ENCODE measurements around the gene CXCL6.

CXCL6 gene

DNA sequence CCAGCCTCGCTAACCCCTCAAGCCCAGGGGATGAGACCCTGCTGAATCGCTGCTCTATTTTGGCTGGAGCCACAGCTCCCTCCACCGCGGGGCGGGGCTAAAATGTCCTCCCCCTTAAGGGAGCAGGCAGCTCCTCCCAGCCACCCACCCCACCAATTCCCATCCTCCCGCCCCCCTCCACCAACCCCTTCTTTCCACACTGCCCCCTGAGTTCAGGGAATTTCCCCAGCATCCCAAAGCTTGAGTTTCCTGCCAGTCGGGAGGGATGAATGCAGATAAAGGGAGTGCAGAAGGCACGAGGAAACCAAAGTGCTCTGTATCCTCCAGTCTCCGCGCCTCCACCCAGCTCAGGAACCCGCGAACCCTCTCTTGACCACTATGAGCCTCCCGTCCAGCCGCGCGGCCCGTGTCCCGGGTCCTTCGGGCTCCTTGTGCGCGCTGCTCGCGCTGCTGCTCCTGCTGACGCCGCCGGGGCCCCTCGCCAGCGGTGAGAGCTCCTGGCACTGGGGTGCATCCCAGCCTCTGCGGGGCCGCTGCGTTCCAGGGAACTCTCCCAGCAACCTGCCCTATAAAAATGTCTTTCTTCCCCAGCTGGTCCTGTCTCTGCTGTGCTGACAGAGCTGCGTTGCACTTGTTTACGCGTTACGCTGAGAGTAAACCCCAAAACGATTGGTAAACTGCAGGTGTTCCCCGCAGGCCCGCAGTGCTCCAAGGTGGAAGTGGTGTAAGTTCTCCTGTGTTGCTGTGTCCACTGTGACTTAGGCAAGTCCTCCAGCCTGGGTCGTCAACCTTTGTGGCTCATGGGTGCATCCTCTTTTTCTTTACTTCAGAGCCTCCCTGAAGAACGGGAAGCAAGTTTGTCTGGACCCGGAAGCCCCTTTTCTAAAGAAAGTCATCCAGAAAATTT is at the start of gene CXCL6:
CXCL6 (plus strand) TSS at position 306 of the 907 bp plus-strand sequence; CDS start at position 379, 73 bp downstream.
- DNase-seq (ENCODE audit: low read depth in 1 of 2, low spot score in 1 of 2): no peak

DNA sequence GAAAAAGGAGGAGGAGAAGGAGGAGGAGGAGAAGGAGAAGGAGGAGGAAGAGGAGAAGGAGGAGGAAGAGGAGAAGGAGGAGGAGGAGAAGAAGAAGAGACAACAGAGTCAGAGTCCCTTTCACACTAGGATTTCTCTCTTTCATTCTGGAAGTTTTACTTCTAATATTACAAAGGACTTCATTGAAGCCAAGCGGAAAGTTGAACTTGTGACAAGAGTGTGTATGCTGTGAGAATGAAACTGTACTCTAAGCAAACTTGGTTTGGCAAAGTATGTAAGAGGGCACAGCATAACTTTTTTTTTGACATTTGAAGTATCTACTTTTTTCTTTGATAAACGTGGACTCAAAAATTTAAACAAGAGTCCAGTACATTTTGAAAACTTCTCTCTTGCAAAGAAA is 48.1 kb upstream of the CXCL6 start:
- no peak for DNase-seq (ENCODE audit: low read depth in 1 of 2, low spot score in 1 of 2)

DNA sequence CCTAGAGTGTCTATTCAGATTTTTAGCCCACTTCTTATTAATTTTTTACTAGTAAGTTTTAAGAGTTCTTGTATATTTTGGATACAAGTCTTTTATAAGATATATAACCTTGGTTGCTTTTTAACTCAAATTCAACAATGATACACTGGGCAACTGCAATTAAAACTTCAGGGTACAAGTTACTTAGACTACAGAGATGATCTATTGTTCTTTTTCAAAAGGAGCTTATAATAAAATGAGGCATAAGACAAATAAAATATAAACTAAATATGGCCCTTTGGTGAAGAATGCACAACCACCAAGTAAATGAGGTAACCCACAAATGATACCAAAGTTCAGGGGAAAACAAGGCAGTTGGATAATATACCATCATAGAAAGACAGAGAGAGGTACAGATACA is 37.6 kb upstream of the CXCL6 start:
- no peak for DNase-seq (ENCODE audit: low read depth in 1 of 2, low spot score in 1 of 2)

DNA sequence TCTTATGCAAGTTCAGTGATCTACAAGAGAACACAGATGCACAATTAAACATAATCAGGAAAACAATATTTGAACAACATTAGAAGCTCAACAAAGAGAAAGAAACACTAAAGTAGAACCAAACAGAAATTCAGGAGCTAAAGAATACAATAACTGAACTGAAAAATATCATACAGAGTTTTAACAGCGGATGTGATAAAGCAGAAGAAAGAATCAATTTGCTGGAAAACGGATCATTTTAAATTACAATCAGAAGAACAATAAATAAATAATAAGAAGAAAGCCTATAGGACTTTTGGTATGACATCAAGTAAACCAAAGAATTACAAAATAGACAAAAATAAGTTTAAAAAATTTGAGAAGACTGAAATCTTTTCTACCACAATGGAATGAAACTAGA is 36.3 kb upstream of the CXCL6 start:
- no peak for DNase-seq (ENCODE audit: low read depth in 1 of 2, low spot score in 1 of 2)

DNA sequence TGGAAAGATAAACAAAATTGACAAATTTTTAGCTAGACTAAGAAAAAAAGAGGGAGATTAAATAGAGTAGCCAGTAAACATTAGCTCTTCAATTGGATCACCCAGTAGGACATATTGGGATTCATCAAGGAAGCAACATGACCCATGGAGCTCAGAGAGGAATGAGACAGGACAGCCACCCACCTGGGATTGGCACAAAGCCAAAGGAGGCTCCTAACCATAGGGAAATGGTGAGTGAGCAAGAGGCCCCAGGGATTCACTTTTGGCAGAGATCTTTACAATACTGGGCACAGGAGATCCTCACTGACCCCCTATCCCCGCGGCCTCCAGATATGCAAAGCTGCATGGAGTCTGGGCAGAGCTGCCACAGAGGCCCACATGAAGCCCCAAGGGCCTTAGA is 34.8 kb upstream of the CXCL6 start:
- no peak for DNase-seq (ENCODE audit: low read depth in 1 of 2, low spot score in 1 of 2)

DNA sequence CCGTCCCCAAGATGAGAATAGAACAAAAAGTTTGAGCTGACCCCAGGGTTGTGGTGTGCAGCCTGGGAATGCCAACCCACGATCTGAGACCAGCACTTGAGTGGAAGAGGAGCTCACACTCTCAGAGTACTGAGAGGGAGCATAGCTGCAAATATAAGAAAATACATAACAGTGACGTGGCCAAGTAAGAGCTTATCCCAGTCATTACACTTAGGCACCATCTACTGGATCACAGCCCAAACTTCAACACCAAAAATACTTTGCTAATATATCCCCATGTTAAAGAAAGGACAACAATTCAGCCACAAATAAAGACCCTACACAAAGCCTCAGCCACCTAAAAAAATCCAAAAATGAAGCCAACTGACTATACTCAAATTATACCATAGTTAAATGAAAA is 33.3 kb upstream of the CXCL6 start:
- DNase-seq (ENCODE audit: low read depth in 1 of 2, low spot score in 1 of 2): no peak

DNA sequence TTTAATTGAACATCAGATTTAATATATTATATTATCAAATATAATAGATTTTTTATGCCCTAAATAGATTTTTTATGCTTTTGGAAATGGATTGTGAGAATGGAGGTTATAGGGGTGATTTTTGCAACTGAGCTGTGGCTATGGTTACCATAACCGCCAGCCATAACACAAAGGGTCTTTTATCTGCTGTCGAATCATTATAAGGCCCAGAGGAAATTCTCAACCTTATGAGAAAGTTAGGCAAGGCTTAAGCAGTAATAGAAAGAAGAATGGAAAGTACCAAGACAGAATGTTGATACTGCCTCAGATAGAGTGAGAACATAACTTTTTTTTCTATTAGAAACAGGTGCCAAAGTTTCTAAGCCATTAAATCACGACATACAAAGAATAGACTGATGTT is 26.3 kb upstream of the CXCL6 start:
- DNase-seq (ENCODE audit: low read depth in 1 of 2, low spot score in 1 of 2): no peak

DNA sequence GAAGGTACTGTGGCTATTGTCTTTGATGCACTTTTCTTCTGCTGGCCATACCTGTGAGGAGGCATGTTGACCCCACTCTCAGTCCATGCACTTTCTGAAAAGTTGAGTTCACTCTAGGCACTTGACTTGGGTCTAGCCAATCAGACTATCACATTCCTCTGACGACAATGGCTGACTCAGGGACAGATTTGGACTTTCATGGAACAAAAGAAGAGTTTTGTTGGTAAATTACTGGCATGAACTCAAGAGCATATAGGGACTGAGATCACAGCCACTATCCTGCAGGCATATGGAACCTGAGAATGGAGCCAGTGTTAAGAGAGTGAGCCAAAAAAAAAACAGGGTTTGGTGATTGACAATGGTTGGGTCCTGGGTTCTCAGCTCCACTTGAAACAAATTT is 24.6 kb upstream of the CXCL6 start:
- DNase-seq (ENCODE audit: low read depth in 1 of 2, low spot score in 1 of 2): no peak

DNA sequence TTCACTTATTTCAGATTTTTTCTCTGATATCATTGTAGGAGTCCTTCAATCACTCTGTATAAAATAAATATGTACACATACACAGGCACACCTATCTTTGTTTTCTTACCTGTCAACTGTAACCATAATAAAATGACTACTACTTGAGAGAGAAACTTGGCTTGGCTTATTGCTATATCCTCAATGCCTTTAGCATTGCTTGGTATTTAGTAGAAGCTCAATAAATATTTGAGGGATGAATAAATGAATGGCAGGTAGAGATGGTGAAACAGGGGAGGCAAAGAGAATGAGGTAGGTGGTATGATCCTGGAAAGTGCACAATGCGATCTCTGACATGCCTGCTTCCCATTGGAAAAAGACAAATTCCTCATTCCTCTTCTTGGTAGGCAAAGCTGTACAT is 21.8 kb upstream of the CXCL6 start:
- DNase-seq (ENCODE audit: low read depth in 1 of 2, low spot score in 1 of 2): no peak

DNA sequence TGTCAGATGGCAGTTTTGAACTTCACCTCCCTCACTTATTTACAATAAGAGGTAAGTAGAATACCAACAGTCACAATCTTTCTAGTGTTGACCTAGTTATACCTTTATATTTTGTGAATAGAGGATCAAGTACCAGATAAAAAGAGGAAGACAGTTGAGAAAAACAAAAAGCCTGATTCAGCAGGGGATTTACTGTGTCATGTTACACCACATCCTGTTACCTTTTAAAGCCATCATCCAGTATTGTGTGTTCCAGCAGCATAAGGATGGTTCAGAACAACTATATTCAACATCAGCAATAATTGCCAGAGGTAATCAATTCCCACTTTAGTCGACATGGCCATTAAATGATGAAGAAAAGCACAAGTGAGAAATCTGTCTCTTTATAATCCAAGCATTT is 21.3 kb upstream of the CXCL6 start:
- no peak for DNase-seq (ENCODE audit: low read depth in 1 of 2, low spot score in 1 of 2)

DNA sequence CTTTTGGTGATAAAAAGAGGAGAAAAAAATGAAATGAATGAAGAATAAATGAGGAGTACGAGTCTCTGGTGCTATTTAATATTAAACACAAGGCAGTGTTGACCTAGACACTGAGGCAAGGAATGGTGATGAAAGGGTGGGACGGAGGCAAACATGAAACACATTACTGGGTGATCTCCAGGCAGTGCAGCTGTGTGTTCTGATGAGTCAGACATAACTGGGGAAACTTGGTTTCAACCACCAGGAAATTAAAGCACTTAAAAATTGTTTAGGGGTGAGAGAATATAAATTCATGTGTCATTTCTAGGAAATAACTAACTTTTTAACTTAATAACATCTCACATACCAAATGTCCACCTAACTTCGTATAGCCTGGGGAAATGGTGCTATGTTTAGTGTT is 19.7 kb upstream of the CXCL6 start:
- no peak for DNase-seq (ENCODE audit: low read depth in 1 of 2, low spot score in 1 of 2)

DNA sequence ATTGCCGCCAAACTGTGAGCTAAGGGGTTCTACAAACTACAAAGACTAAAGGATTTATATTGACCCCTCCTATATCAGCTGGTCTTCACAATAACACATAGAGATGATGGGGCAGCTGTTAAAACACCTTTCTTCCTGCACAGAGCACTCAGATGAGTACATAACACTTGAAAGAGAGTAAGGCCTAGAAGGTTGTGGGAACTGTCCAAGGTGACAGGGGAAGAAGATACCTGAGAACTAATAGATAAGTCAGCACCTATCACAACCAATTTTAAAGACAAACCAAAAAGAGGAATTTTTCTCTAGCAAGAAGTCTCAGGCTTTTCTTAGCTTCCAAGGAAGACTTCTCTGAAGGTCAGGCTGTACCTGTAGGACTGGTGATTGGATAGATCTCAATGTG is 19.1 kb upstream of the CXCL6 start:
- no peak for DNase-seq (ENCODE audit: low read depth in 1 of 2, low spot score in 1 of 2)

DNA sequence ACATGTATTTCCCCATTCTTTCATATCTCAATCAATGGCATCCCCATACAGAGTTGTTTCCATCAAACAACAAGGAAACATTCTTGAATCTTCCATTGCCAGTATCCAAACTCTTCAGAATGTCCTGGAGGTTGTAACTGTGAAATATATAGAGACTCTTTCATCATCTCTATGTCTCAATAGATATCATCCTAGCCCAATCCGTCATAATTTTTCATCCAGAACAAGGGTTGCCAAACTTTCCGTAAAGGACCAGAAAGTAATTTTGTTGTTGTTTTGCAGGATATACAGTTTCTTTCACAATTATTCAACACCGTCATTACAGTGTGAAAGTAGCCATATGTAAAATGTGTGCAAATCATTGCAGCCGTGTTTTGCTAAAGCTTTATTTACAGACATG is 15.2 kb upstream of the CXCL6 start:
- DNase-seq (ENCODE audit: low read depth in 1 of 2, low spot score in 1 of 2): no peak

DNA sequence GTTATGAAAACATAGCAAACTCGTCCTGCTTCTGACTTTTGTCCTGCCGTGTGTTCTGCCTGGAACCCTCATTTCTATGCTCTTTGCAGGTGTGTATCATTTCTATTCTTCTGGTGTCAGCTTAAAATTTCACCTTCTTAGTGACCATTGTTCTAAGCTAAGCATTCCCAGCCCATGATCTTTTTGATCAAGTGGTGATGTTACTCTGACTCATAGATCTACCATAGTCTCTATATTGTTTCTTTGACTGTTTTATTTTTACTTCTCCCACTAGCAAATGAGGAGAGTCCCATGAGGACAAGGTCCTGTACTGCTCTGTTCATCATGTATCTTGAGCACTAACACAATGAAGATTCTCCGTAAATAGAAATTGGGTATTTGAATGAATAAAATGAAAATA is 14.1 kb upstream of the CXCL6 start:
- DNase-seq (ENCODE audit: low read depth in 1 of 2, low spot score in 1 of 2): no peak

DNA sequence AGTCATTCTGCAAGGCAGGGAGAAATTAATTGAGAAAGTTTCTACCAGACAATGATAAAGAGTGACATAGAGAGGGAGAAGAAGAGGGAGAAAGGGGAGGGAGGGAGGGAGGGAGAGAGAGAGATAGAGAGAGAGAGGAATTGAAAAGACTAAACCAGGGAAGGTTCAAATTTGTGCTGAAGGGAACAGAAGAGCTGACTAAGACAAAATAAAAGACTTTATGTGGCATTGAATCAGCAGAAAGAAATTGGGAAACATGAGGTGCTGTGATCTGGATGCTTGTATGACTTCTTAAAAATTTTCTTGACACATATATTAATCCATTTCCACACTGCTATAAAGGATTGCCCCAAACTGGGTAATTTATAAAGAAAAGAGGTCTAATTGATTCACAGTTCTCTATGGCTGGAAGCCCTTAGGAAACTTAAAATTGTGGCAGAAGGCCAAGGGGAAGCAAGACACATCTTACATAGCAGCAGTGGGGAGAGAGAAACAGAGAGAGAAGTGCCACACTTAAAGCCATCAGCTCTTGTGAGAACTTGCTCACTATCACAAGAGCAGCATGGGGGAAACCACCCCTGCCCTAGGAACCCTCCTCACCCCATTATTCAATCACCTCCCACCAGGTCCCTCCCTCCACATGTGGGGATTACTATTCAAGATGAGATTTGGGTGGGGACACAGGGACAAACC is 13.5 kb upstream of the CXCL6 start:
- no peak for DNase-seq (ENCODE audit: low read depth in 1 of 2, low spot score in 1 of 2)

DNA sequence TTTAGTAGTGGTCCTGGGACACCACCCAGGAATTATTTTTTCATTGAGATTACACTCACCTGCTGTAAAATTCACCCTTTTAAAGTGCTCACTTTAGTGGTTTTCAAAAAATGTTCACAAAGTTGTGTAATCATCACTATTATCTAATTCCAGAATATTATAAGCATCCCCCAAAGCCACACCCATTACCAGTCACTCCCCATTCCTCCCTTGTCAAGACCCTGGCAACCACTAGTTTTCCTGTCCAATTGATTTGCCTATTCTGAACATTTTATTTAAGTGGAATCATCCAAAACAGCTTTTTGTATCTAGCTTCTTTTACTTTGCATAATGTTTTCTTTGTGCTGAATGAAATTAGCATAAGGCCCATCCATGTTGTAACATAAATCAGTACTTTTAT is 12.7 kb upstream of the CXCL6 start:
- DNase-seq (ENCODE audit: low read depth in 1 of 2, low spot score in 1 of 2): no peak

DNA sequence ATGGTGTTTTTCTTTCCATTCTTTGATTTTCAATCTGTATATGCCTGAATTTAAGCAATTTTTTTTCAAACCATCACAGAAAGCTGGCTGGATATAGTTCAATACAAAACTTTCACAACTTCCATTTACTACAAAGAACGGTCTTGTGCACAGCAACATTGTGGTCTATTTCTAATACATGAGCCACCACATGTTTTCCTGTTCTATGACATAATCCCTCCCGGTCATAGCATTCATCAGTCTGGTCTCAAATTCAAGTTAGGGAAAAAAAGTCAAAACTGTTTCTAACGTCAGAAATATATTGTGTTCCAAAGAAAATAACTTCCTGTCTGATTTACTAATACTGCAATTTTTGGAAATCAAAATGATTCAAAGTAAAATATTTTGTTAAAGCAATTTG is 7.5 kb upstream of the CXCL6 start:
- DNase-seq (ENCODE audit: low read depth in 1 of 2, low spot score in 1 of 2): no peak

DNA sequence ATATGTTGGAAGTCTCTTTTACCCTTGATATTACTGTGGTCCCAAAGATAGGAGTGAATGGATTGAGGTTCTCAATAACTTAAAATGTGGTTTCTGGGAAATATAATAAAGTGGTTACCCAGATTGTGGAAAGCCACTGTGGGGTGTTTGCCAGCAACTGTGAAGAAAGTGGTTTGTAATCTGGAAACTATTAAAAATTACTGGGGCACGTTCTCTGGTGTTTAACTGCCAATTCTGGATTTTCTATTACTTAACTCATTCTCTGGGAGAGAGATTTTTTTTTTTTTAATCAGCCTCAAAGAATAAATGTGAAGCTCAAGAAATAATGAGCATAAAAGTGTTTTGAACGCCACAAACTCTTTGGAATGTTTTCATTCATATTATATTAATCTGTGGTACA is 4.9 kb upstream of the CXCL6 start:
- DNase-seq (ENCODE audit: low read depth in 1 of 2, low spot score in 1 of 2): no peak

DNA sequence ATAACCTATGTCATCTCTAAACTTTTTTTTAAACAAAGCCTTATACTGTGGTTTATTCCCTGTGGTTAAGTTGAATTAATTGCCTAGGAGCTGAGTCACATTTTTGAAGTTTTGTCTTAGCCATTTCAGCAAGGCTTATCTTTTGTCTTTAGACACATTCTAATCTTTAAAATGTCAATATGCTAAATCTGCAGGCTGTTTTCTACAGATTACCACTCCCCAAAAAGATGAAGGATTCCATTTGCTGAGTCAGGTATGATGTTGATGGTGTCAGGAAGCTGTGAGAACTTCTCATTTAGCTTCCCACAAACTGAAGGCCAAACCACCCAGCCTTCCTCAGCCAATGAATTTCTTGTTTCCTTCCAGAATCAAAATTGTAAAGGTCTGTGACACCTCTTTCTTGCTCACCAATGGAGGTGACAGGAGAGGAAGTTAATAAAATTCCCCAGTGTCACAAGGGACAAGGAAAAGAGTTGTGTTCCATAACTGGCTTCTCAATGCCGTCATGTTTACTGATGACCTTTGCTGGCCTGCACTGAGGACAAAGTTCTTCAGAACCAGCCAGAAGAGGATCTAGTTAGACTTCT is 3.7 kb upstream of the CXCL6 start:
- no peak for DNase-seq (ENCODE audit: low read depth in 1 of 2, low spot score in 1 of 2)

DNA sequence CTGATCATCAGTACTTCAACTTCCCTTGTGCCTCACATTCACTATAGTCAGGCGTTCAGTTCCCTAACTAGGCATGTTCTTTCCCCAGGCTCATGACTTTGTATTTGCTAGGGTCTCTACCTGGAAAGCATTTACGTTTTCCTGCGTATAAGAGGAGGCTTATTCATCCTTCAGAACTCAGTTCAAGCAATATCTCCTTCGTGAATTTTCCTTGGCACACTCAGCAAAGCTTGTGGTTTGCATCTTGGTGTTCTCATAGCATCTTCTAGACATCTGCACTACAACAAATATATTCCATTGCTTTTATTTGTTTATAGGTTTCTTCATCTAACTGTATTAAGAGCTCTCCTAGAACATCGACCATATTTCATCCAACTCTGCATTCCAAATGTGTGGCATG is 2.6 kb downstream of the CXCL6 start:
- DNase-seq (ENCODE audit: low read depth in 1 of 2, low spot score in 1 of 2): no peak

DNA sequence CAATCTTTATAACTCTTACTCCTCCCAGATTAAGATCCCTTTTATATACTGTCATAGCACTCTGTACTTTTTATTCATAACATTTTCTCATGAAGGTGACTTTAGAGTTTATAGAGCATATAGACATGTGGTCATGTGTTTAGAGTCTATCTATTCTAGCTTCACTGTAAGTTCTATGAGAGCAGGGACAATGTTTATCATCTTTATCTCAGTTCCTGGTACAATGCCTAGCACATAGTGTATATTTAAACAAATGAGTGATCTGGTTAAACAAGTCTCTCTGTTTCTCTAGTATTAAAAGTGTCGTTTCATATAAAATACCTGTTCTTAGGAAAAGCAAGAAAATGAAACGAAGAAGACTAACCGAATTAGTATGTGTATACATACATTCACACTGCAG is 3.2 kb downstream of the CXCL6 start:
- no peak for DNase-seq (ENCODE audit: low read depth in 1 of 2, low spot score in 1 of 2)

DNA sequence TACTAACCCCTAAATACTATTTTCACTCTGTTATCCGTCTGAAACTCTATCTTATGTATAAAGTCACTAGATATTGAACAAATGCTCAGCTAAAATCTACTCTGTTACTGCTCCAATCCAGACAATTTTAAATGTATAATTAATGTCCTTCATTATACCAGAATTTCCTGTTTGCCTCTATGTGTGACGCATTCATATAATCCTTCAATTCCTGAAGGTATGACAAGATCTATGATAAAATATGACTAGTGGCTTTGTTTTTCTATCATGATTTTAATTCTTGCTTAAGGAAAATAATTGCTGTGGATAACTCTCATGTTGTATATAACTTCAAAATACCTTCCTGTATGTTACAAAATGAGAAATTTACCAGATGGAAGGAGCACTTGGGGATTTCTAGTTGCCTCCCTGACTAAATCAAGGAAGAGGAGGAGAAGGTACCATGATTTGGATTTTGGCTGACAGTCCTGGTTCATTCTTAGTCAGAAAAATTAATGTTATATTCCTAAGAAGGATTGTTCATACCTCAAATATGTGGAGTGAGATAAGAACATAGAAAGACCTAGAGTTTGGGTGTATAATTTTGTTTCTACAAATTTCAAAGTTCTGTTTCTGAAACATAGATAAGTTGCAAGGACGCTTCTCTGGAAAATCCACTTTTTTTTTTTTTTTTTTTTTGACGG is 4.9 kb downstream of the CXCL6 start:
- no peak for DNase-seq (ENCODE audit: low read depth in 1 of 2, low spot score in 1 of 2)
